Measurements from ENCODE around the gene AP5S1.

The AP5S1 gene

DNA sequence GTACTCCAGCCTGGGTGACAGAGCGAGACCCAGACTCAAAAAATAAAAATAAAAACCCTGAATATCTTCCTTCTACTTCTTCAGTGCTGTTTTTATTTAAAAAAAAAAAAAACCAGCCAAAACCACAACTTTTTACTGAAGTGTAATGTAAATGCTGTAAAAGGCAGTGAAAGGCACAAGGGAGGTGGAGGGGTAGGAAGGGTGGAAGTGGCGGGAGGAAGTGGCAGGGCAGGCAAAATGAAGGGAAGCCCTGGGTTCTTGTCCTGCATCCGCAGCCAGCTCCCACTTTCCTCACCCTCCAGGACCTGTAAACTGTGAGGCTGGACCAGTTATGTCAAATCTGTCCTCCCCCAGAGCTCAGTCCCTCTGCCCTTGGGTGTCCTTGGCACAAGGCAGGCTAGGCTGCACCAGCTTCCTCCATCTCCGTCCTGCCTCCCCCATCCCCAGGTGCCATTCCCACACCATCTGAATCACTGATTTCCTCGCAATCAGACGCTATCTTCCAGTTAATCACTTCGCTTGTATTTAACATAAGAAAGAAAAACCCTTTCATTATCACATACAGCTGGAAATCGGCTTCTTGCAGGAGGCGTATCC, 55.1 kb downstream of the AP5S1 start:
- peaks cover 35 to 46% of the 10 kb centered on the region in 2 experiments for H3K36me3 ChIP-seq (ENCODE audit: control insufficient read depth in 1 of 2, insufficient read depth in 2 of 2, low read depth in 1 of 2, low read length in 2 of 2)
- no peak overlapping the region for H3K14ac ChIP-seq (ENCODE audit: low read length in 2 of 2)
- H3K4ac ChIP-seq (ENCODE audit: low read depth in 1 of 2, low read length in 2 of 2), result no peak overlapping the region
- peaks cover 2% of the 10 kb centered on the region for H3K4me1 ChIP-seq (ENCODE audit: control insufficient read depth, insufficient read depth, low read depth, low read length)
- H3K27ac ChIP-seq (ENCODE audit: low read length, poor library complexity, severe bottlenecking), result no peak overlapping the region
- no peak overlapping the region for H3K4me3 ChIP-seq (ENCODE audit: insufficient read depth in 1 of 2, low read depth in 1 of 2, low read length in 2 of 2)
- no peak for DNase-seq
- H3K18ac ChIP-seq (ENCODE audit: low read depth in 1 of 2, low read length in 2 of 2), result no peak overlapping the region
- H3K79me1 ChIP-seq (replicated peaks; ENCODE audit: low read length, poor library complexity, severe bottlenecking), result peaks cover 34% of the 10 kb centered on the region
- no peak overlapping the region for H2AK5ac ChIP-seq (ENCODE audit: low read length, severe bottlenecking)
- no peak overlapping the region for H3K4me2 ChIP-seq (ENCODE audit: low read length, poor library complexity, severe bottlenecking)
- H3K23ac ChIP-seq (ENCODE audit: low read length in 2 of 2), result no peak overlapping the region
- no peaks in the 10 kb centered on the region for H3K9me3 ChIP-seq (ENCODE audit: control insufficient read depth, low read length)
- WGBS, result 93% methylated on average over 5 of the region's 9 CpGs
- H4K8ac ChIP-seq (ENCODE audit: low read length), result no peak overlapping the region
- no peaks in the 10 kb centered on the region for H3K27me3 ChIP-seq (ENCODE audit: control insufficient read depth in 1 of 2, insufficient read depth in 1 of 2, low read length in 2 of 2)
- H2AFZ ChIP-seq (ENCODE audit: low read depth, low read length), result no peak overlapping the region
- no peak overlapping the region for H2BK5ac ChIP-seq (ENCODE audit: low read depth, low read length, poor library complexity, severe bottlenecking)
- H4K91ac ChIP-seq (ENCODE audit: low read length), result no peak overlapping the region
- H3K9ac ChIP-seq (ENCODE audit: low read length), result no peak overlapping the region
- no peak overlapping the region for H2BK15ac ChIP-seq (ENCODE audit: low read depth, poor library complexity, severe bottlenecking)
- no peak overlapping the region for H2BK120ac ChIP-seq (ENCODE audit: low read depth, low read length)
- no peak overlapping the region for H2BK12ac ChIP-seq (ENCODE audit: low read length in 2 of 2)

DNA sequence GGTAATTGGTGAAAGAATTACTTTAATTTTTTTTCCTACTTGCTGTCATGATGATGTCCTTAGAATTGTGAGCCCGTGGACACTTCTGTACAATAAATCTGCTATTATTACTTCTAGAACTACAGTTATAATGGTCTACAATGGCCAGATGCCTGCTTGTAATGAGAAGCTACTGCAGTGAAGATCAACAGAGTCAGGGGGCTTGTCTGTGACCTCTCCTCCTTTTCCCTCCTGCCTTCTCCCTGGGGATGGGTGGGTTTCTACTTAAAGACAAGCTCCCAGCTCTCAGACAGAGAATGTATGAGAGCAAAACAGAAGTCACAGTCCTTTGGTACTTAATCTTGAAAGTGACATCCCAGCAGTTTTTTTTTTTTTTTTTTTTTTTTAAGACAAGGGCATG, 55.7 kb downstream of the AP5S1 start:
- H2BK12ac ChIP-seq (ENCODE audit: low read length in 2 of 2), result no peak overlapping the region
- no peak overlapping the region for H3K4ac ChIP-seq (ENCODE audit: low read depth in 1 of 2, low read length in 2 of 2)
- no CpG with 5 or more reads among the region's 1 CpG for WGBS
- no peak overlapping the region for H3K9ac ChIP-seq (ENCODE audit: low read length)
- no peak overlapping the region for H2AFZ ChIP-seq (ENCODE audit: low read depth, low read length)
- peaks cover 2% of the 10 kb centered on the region for H3K4me1 ChIP-seq (ENCODE audit: control insufficient read depth, insufficient read depth, low read depth, low read length)
- no peak overlapping the region for H4K91ac ChIP-seq (ENCODE audit: low read length)
- H3K9me3 ChIP-seq (ENCODE audit: control insufficient read depth, low read length), result no peaks in the 10 kb centered on the region
- H3K18ac ChIP-seq (ENCODE audit: low read depth in 1 of 2, low read length in 2 of 2), result no peak overlapping the region
- H4K8ac ChIP-seq (ENCODE audit: low read length), result no peak overlapping the region
- no peaks in the 10 kb centered on the region for H3K27me3 ChIP-seq (ENCODE audit: control insufficient read depth in 1 of 2, insufficient read depth in 1 of 2, low read length in 2 of 2)
- H3K14ac ChIP-seq (ENCODE audit: low read length in 2 of 2), result no peak overlapping the region
- no peak overlapping the region for H3K23ac ChIP-seq (ENCODE audit: low read length in 2 of 2)
- peaks cover 32 to 45% of the 10 kb centered on the region in 2 experiments for H3K36me3 ChIP-seq (ENCODE audit: control insufficient read depth in 1 of 2, insufficient read depth in 2 of 2, low read depth in 1 of 2, low read length in 2 of 2)
- no peak overlapping the region for H2AK5ac ChIP-seq (ENCODE audit: low read length, severe bottlenecking)
- DNase-seq, result no peak
- H2BK120ac ChIP-seq (ENCODE audit: low read depth, low read length), result no peak overlapping the region
- no peak overlapping the region for H3K27ac ChIP-seq (ENCODE audit: low read length, poor library complexity, severe bottlenecking)
- H3K79me1 ChIP-seq (replicated peaks; ENCODE audit: low read length, poor library complexity, severe bottlenecking), result peaks cover 34% of the 10 kb centered on the region
- no peak overlapping the region for H2BK5ac ChIP-seq (ENCODE audit: low read depth, low read length, poor library complexity, severe bottlenecking)
- H3K4me3 ChIP-seq (ENCODE audit: insufficient read depth in 1 of 2, low read depth in 1 of 2, low read length in 2 of 2), result no peak overlapping the region
- H3K4me2 ChIP-seq (ENCODE audit: low read length, poor library complexity, severe bottlenecking), result no peak overlapping the region
- H2BK15ac ChIP-seq (ENCODE audit: low read depth, poor library complexity, severe bottlenecking), result no peak overlapping the region

DNA sequence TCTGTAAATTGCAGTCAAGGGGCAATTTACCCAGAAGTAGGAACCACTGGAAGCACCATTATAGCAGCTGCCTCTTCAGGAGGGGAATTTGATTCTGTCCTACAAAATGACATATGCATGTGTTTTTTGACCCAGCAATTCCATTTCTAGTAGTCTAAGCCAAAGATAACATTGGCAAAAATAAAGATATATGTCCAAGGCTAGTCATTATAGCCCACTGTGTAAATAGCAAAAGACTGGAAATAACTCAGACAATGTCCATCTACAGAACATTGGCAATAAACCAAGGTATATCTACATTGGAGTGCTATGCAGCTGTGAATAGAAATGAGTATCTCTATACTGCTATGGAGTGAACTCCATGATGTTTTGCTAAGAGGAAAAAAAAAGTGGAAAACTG, 56.3 kb downstream of the AP5S1 start:
- no peak overlapping the region for H2BK15ac ChIP-seq (ENCODE audit: low read depth, poor library complexity, severe bottlenecking)
- no peak overlapping the region for H3K14ac ChIP-seq (ENCODE audit: low read length in 2 of 2)
- H3K27me3 ChIP-seq (ENCODE audit: control insufficient read depth in 1 of 2, insufficient read depth in 1 of 2, low read length in 2 of 2), result no peaks in the 10 kb centered on the region
- H2BK5ac ChIP-seq (ENCODE audit: low read depth, low read length, poor library complexity, severe bottlenecking), result no peak overlapping the region
- no peak overlapping the region for H3K4ac ChIP-seq (ENCODE audit: low read depth in 1 of 2, low read length in 2 of 2)
- H2BK120ac ChIP-seq (ENCODE audit: low read depth, low read length), result no peak overlapping the region
- no peak overlapping the region for H3K4me2 ChIP-seq (ENCODE audit: low read length, poor library complexity, severe bottlenecking)
- H2BK12ac ChIP-seq (ENCODE audit: low read length in 2 of 2), result no peak overlapping the region
- no peak overlapping the region for H2AFZ ChIP-seq (ENCODE audit: low read depth, low read length)
- H3K4me1 ChIP-seq (ENCODE audit: control insufficient read depth, insufficient read depth, low read depth, low read length), result peaks cover 2% of the 10 kb centered on the region
- no peak overlapping the region for H3K27ac ChIP-seq (ENCODE audit: low read length, poor library complexity, severe bottlenecking)
- no peak overlapping the region for H2AK5ac ChIP-seq (ENCODE audit: low read length, severe bottlenecking)
- no peak overlapping the region for H3K4me3 ChIP-seq (ENCODE audit: insufficient read depth in 1 of 2, low read depth in 1 of 2, low read length in 2 of 2)
- no peak for DNase-seq
- no peak overlapping the region for H4K91ac ChIP-seq (ENCODE audit: low read length)
- peaks cover 26 to 38% of the 10 kb centered on the region in 2 experiments for H3K36me3 ChIP-seq (ENCODE audit: control insufficient read depth in 1 of 2, insufficient read depth in 2 of 2, low read depth in 1 of 2, low read length in 2 of 2)
- H3K18ac ChIP-seq (ENCODE audit: low read depth in 1 of 2, low read length in 2 of 2), result no peak overlapping the region
- H3K9me3 ChIP-seq (ENCODE audit: control insufficient read depth, low read length), result no peaks in the 10 kb centered on the region
- no peak overlapping the region for H3K23ac ChIP-seq (ENCODE audit: low read length in 2 of 2)
- H4K8ac ChIP-seq (ENCODE audit: low read length), result no peak overlapping the region
- peaks cover 31% of the 10 kb centered on the region for H3K79me1 ChIP-seq (replicated peaks; ENCODE audit: low read length, poor library complexity, severe bottlenecking)
- no peak overlapping the region for H3K9ac ChIP-seq (ENCODE audit: low read length)
